Natural killer cell (primary cell): ENCODE results near the gene PLPP7. TPM values are rescaled to one million over a fixed set of nuclear protein-coding genes. Genes with fewer than 3 reads are reported as not detected.

ENCODE experiments used
- ATAC-seq, 3 donors: fragments of 150-1000 bp in 2 of 3; fragments of 200-7000 bp in 1 of 3; cut with Tn5 transposase; 1 replicate in 1 of 3; 2 replicates in 2 of 3; pipeline ENCODE4 v1.10.0; 2021; ENCODE audit warnings: mild to moderate bottlenecking in 2 of 3, moderate library complexity in 2 of 3
- DNase-seq, 2 donors: peaks; one replicate each; pipeline versions ENCODE4 v3.0.0 to v3.0.0-alpha.2; 2013 to 2021; ENCODE audit warnings: mixed read lengths in 1 of 2
- H3K27ac ChIP-seq: one replicate; pipeline ENCODE4 v1.5.1; 2013; ENCODE audit warnings: mild to moderate bottlenecking, low read length
- H3K27me3 ChIP-seq: one replicate; pipeline ENCODE4 v1.6.1; 2013; ENCODE audit warnings: low read length; ENCODE audit not compliant: control insufficient read depth, insufficient read depth
- H3K36me3 ChIP-seq: one replicate; pipeline ENCODE4 v1.6.1; 2013; ENCODE audit warnings: low read length; ENCODE audit not compliant: control insufficient read depth, insufficient read depth
- H3K4me1 ChIP-seq: one replicate; pipeline ENCODE4 v1.6.1; 2013; ENCODE audit warnings: low read length; ENCODE audit not compliant: control insufficient read depth, insufficient read depth
- H3K4me3 ChIP-seq: one replicate; pipeline ENCODE4 v1.5.1; 2013; ENCODE audit warnings: low read length
- H3K9me3 ChIP-seq: one replicate; pipeline ENCODE4 v1.6.1; 2013; ENCODE audit warnings: low read length; ENCODE audit not compliant: control insufficient read depth, insufficient read depth
- H3K27ac Mint-ChIP-seq, 2 donors: one replicate each; pipeline ENCODE4 v1.8.0; 2022; ENCODE audit warnings: mild to moderate bottlenecking in 2 of 2, mixed read lengths in 2 of 2, moderate library complexity in 1 of 2
- H3K27me3 Mint-ChIP-seq, 2 donors: one replicate each; pipeline ENCODE4 v1.8.0; 2022; ENCODE audit warnings: low read depth in 2 of 2, mixed read lengths in 2 of 2
- H3K36me3 Mint-ChIP-seq: one replicate; pipeline ENCODE4 v1.8.0; 2022; ENCODE audit warnings: mixed read lengths
- H3K4me1 Mint-ChIP-seq, 2 donors: one replicate each; pipeline ENCODE4 v1.8.0; 2022; ENCODE audit warnings: mixed read lengths in 2 of 2
- H3K4me3 Mint-ChIP-seq: one replicate; pipeline ENCODE4 v1.8.0; 2022; ENCODE audit warnings: mild to moderate bottlenecking, moderate library complexity, mixed read lengths
- H3K9me3 Mint-ChIP-seq, 2 donors: one replicate each; pipeline ENCODE4 v1.8.0; 2022; ENCODE audit warnings: mixed read lengths in 2 of 2
- CTCF ChIP-seq: fragments of 200-600 bp; IDR thresholded peaks from one replicate; pipeline ENCODE4 v1.8.0; 2022; ENCODE audit warnings: antibody characterized with exemption
- WGBS: methylation state at CpG from one replicate; pipeline ENCODE4 v1.1.7; 2013; ENCODE audit warnings: missing lambda C conversion rate; ENCODE audit not compliant: insufficient coverage; 5-methylcytosine and 5-hydroxymethylcytosine counted together
- intact Hi-C: fragments of 100-400 bp; cut with micrococcal nuclease; formaldehyde crosslinking; loops from one replicate; pipeline ENCODE4 v1.14.2; 2022
- total RNA-seq, 4 donors: library from RNA; stranded (reverse); fragments of 120-200 nt in 1 of 4; gene quantifications; one replicate each; pipeline versions ENCODE4 v1.2.3 to v1.2.4, GENCODE V29; 2013 to 2022

PLPP7 gene
- total RNA-seq, 3 donors from 2014 or later (not counting 1 experiment from before 2014, with no cell fraction given) = 0.28 to 0.59 (median 0.34) TPM

GRCh38 chr9:131255676-131256197 lies 33.8 kb upstream of the PLPP7 start:
- Mint-ChIP-seq H3K4me1 (peaks cover 35 to 61% of the 10 kb centered on the region in 2 donors), H3K27me3 (no peaks in the 10 kb centered on the region), H3K36me3 (no peaks in the 10 kb centered on the region), H3K4me3 (peak overlapping the region; percentile 87), H3K9me3 (no peaks in the 10 kb centered on the region), H3K27ac (peak overlapping the region; percentile 95 to 99)
- peak in 1 of 2 donors; percentile 54 for DNase-seq
- TF ChIP-seq CTCF = no peak
- H3K9me3 ChIP-seq = no peaks in the 10 kb centered on the region
- peak overlapping the region; percentile 34 for H3K4me3 ChIP-seq
- no peaks in the 10 kb centered on the region for H3K27me3 ChIP-seq
- peaks cover 32% of the 10 kb centered on the region for H3K36me3 ChIP-seq
- H3K4me1 ChIP-seq = peaks cover 81% of the 10 kb centered on the region
- ATAC-seq = no peak
- intact Hi-C loops = loop anchor here (1.0 to 10.0 kb wide), 3 partner anchors 17 to 1889 kb away; no protein-coding TSS in a partner anchor
- H3K27ac ChIP-seq = peak overlapping the region; percentile 92
- WGBS = 17% methylated on average over 8 of the region's 8 CpGs

GRCh38 chr9:131257266-131258025 lies 32.1 kb upstream of the PLPP7 start:
- WGBS = 88% methylated on average over 15 of the region's 15 CpGs
- intact Hi-C loops = loop anchor here (10.0 kb wide), 2 partner anchors 477 to 1887 kb away; no protein-coding TSS in a partner anchor
- Mint-ChIP-seq H3K36me3 (peaks cover 2% of the 10 kb centered on the region), H3K27me3 (no peaks in the 10 kb centered on the region), H3K4me1 (peaks cover 35 to 49% of the 10 kb centered on the region in 2 donors), H3K27ac (peak overlapping the region; percentile 95 to 99), H3K9me3 (no peaks in the 10 kb centered on the region), H3K4me3 (peak overlapping the region; percentile 87)
- H3K9me3 ChIP-seq = no peaks in the 10 kb centered on the region
- peaks cover 79% of the 10 kb centered on the region for H3K4me1 ChIP-seq
- H3K36me3 ChIP-seq = peaks cover 48% of the 10 kb centered on the region
- H3K27ac ChIP-seq = peak overlapping the region; percentile 92
- no peak for ATAC-seq
- no peak overlapping the region for H3K4me3 ChIP-seq
- no peak for TF ChIP-seq CTCF
- peak in 1 of 2 donors; percentile 30 for DNase-seq
- H3K27me3 ChIP-seq = no peaks in the 10 kb centered on the region

GRCh38 chr9:131258186-131258585 lies 31.3 kb upstream of the PLPP7 start:
- Histone ChIP-seq H3K27me3 (no peaks in the 10 kb centered on the region), H3K4me1 (peaks cover 76% of the 10 kb centered on the region), H3K36me3 (peaks cover 55% of the 10 kb centered on the region), H3K27ac (peak overlapping the region; percentile 92), H3K4me3 (no peak overlapping the region), H3K9me3 (no peaks in the 10 kb centered on the region)
- no peak for TF ChIP-seq CTCF
- Mint-ChIP-seq H3K36me3 (peaks cover 8% of the 10 kb centered on the region), H3K27ac (peak overlapping the region; percentile 95 to 99), H3K9me3 (no peaks in the 10 kb centered on the region), H3K4me3 (peak overlapping the region; percentile 35), H3K4me1 (peaks cover 34 to 49% of the 10 kb centered on the region in 2 donors), H3K27me3 (no peaks in the 10 kb centered on the region)
- intact Hi-C loops = loop anchor here (10.0 kb wide), 2 partner anchors 477 to 1887 kb away; no protein-coding TSS in a partner anchor
- no peak for ATAC-seq
- WGBS = 88% methylated on average over 14 of the region's 15 CpGs
- DNase-seq = no peak
